Muscle of back (tissue), 11 donors: ENCODE results near the gene RPL39. TPM values are rescaled to one million over a fixed set of nuclear protein-coding genes. Genes with fewer than 3 reads are reported as not detected.
"Not testable (repeated sequence)": the region's sequence is repeated elsewhere in the genome, so short reads cannot be mapped to it uniquely, and the experiment has no call there.

Experiments used
- DNase-seq, 3 donors: peaks; one replicate each; pipeline versions ENCODE4 v3.0.0 to v3.0.0-alpha.2; 2013
- polyA plus RNA-seq, 10 donors: library from polyadenylated mRNA; unstranded; fragments of 120-200 nt; gene quantifications; one replicate each; pipeline ENCODE4 v1.2.1, GENCODE V29; 2013; ENCODE audit not compliant: insufficient read length in 10 of 10

Gene RPL39
- polyA plus RNA-seq, 10 donors = 2,941 to 3,876 (median 3,260) TPM

GRCh38 chrX:119769388-119769787 lies 22.0 kb downstream of the RPL39 start:
- not testable (repeated sequence) for DNase-seq

- not testable (repeated sequence) for DNase-seq
Measured at GRCh38 chrX:119768436-119768835, 23.0 kb downstream of the RPL39 start.

GRCh38 chrX:119763836-119764387 lies 27.5 kb downstream of the RPL39 start:
- no peak for DNase-seq

GRCh38 chrX:119763181-119763580 lies 28.2 kb downstream of the RPL39 start:
- peak in 1 of 3 donors; percentile 65 for DNase-seq

DNA sequence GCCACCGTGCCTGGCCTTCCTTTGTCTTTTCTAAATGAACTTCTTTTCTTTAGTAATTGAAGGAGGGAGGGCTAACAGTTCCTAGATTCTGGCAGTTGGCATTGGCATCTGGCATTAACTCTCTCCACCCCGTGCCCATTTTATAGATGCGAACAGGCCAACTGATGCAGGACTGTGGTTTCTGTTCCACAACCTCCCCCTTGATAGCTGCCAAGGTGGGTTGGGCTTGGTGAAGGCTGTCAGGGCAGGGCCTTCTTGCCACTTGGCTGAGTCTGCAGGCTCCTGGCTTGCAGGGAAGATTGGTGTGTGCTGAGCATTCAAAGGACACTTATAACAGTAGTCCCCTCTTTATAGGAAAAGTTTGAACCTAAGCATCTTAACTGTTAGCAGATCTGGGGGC lies 28.7 kb downstream of the RPL39 start:
- no peak for DNase-seq

DNA sequence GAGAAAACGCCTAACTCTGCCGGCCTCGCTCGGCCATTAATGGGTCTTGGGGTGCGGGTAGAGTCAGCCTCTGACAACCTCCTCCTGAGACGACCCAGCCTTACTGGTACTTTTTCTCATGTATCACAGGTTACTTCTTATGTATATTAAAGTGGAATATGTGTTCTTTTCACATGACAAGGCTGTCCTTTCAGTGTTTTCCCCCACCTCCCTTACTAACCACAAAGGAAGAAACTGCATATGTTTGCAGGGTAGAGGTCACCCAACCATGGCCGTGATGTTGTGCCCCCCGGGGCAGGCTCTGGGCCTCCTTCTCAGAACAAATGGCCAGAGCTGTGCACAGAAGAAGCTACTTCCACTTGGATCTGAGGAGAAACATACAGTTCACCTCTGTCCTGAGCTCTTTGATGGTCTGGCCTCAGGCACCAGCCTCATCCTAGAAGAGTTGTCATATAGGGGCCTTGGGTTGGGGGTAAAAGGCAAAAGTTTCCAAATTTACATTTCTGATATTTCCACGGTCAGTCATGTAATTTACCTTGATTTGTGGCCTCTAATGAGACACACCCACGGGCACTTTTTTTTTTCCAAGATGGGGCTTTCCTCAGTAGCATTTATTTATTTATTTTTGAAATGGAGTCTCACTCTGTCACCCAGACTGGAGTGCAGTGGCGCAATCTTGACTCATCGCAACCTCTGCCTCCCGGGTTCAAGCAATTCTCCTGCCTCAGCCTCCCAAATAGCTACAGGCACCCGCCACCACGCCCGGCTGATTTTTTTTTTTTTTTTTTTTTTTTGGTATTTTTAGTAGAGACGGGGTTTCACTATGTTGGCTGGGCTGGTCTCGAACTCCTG lies 31.2 kb downstream of the RPL39 start:
- no peak for DNase-seq

- DNase-seq = no peak
Measured at GRCh38 chrX:119759248-119759766, 32.1 kb downstream of the RPL39 start.

DNA sequence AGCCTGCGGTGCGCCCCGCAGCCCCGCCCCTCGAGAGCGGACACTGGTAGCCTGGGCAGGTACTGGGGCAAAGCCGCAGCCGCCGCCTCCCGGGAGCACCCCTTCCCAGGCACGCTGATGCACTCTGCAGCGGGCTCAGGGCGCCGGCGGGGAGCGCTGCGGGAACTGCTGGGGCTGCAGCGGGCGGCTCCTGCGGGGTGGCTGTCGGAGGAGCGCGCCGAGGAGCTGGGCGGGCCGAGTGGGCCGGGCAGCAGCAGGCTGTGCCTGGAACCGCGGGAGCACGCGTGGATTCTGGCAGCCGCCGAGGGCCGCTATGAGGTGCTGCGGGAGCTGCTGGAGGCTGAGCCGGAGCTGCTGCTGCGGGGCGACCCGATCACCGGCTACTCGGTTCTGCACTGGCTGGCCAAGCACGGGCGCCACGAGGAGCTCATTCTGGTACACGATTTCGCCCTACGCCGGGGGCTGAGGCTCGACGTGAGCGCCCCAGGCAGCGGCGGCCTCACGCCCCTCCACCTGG lies 32.6 kb downstream of the RPL39 start:
- no peak for DNase-seq

DNA sequence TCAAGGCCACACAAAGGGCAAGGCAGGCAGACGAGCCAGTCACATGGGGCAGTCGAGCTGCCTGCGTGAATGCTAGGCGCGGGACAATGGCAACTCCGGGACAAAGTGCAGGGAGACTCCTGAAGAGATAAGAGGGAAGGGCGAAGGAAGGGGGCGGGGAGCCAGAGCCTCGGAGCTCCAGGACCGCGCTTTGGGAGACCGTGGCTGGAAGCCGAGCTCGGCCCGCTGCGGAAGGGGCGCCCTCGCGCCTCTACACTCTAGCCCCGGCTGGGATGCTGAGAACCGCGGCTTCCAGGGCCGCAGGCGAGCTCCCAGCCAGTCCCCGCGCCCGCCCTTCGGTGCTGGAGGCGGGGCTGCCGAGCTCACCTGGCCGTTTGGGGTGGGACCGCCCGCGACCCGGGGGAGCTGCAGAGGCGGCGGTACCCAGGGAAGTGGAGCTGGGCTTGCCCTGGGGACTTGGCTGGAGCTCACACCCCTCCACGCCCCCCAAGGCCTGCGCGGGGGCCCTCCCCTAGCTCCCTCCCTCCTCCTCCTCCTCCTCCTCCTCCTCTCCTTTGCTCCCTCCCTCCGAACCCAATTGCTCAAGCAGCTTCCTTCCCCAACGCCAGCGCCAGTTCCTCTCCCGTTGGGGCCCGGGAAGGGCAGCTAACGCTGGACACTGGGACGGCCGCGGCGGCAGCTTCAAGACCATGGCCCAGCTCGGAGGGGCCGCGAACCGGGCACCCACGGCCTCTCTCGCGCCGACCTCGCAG lies 33.3 kb downstream of the RPL39 start, which contains the start of gene SOWAHD:
Gene SOWAHD (plus strand): TSS at position 610 of the 752 bp plus-strand sequence. CDS start 80 bp downstream, at position 690.
- peak in 1 of 3 donors; percentile 51 for DNase-seq

GRCh38 chrX:119757646-119757978 lies 33.8 kb downstream of the RPL39 start:
- no peak for DNase-seq

GRCh38 chrX:119756926-119757635 lies 34.3 kb downstream of the RPL39 start:
- no peak for DNase-seq

- no peak for DNase-seq
Measured at GRCh38 chrX:119755981-119756533, 35.4 kb downstream of the RPL39 start.

GRCh38 chrX:119753639-119754257 lies 37.7 kb downstream of the RPL39 start:
- peak in 1 of 3 donors; percentile 32 for DNase-seq

DNA sequence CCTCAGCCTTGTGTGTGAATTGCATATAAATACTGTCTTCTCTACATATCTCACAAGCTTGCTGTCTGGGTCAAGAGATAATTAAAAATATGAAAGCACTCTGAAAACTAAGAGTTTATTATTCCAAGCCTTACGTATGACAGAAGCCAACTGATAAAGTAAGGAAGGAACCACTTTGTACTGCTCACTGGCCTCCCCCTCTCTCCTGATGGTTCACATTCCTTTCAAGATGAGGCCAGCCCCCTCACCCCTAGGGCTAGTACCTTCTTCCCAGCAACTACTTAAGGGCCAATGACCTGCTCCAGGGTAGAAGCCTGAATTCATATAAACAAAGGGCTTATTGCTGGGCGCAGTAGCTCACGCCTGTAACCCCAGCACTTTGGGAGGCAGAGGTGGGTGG lies 38.4 kb downstream of the RPL39 start:
- DNase-seq = no peak

- DNase-seq = not testable (repeated sequence)
Measured at GRCh38 chrX:119750751-119751150, 40.7 kb downstream of the RPL39 start.

DNA sequence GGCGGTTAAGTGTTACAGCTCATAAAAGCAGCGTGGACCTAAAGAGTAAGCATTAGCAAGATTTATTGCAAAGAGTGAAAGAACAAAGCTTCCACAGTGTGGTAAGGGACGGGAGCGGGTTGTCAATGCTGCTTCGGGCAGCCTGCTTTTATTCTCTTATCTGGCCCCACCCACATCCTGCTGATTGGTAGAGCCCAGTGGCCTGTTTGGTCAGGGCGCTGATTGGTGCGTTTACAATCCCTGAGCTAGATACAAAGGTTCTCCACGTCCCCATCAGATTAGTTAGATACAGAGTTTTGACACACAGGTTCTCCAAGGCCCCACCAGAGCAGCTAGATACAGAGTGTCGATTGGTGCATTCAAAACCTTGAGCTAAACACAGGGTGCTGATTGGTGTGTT lies 41.3 kb downstream of the RPL39 start:
- DNase-seq = not testable (repeated sequence)

- DNase-seq = no peak
Measured at GRCh38 chrX:119745283-119745848, 46.1 kb downstream of the RPL39 start.

GRCh38 chrX:119738742-119739141 lies 52.7 kb downstream of the RPL39 start:
- DNase-seq = no peak
